BJ (cell line): ENCODE data around the gene SESN3. TPM values are rescaled to one million over a fixed set of nuclear protein-coding genes. Genes with fewer than 3 reads are reported as not detected.

Source experiments
- CTCF ChIA-PET: fragments of 350-600 bp; formaldehyde crosslinking; extraction: SDS; loops from one replicate; lab custom pipeline; 2021; ENCODE audit warnings: antibody characterized with exemption, inconsistent platforms; lab: Yijun Ruan, JAX
- POLR2A ChIA-PET: fragments of 300-600 bp; sonication (Branson Sonifier 250); formaldehyde crosslinking; extraction: SDS; loops from one replicate; lab custom pipeline; 2021; ENCODE audit warnings: antibody characterized with exemption; lab: Charles Lee
- DNase-seq: peaks from one replicate; pipeline ENCODE4 v3.0.0-alpha.2; 2011; ENCODE audit warnings: low read depth
- H3K27me3 ChIP-seq: 2 replicates; pipeline ENCODE4 v1.6.0; 2011; ENCODE audit warnings: low read length; ENCODE audit not compliant: control insufficient read depth, insufficient read depth
- H3K36me3 ChIP-seq: 2 replicates; pipeline ENCODE4 v1.5.1; 2011; ENCODE audit warnings: low read length; ENCODE audit not compliant: control insufficient read depth, insufficient read depth
- H3K4me3 ChIP-seq: 2 replicates; pipeline ENCODE4 v1.5.1; 2011; ENCODE audit warnings: low read depth, mild to moderate bottlenecking, control low read depth, low read length
- polyA plus RNA-seq: library from polyadenylated mRNA; depleted of rRNA; stranded (reverse); fragments of >200 nt; gene quantifications from 2 replicates; pipeline ENCODE4 v1.2.3, GENCODE V29; 2011
- TF ChIP-seq, protein P1 (sequence below): IDR thresholded peaks from 2 replicates; pipeline ENCODE4 v1.5.1; 2011; ENCODE audit warnings: low read depth, mild to moderate bottlenecking, control low read depth, inconsistent platforms, low read length, moderate library complexity; ENCODE audit not compliant: insufficient read depth

The SESN3 gene
- polyA plus RNA-seq, 1 experiment, result 0.31 TPM

- CTCF ChIA-PET, result interaction anchor here (1.4 kb wide), 1 partner anchor 13 kb away, joined by 3 read pairs; the partner anchor contains the start of gene SESN3
- Histone ChIP-seq H3K4me3 (no peak overlapping the region), H3K36me3 (no peaks in the 10 kb centered on the region), H3K27me3 (peaks cover 2% of the 10 kb centered on the region; the same call in 1 of the 2 replicates)
- TF ChIP-seq, protein P1, sequence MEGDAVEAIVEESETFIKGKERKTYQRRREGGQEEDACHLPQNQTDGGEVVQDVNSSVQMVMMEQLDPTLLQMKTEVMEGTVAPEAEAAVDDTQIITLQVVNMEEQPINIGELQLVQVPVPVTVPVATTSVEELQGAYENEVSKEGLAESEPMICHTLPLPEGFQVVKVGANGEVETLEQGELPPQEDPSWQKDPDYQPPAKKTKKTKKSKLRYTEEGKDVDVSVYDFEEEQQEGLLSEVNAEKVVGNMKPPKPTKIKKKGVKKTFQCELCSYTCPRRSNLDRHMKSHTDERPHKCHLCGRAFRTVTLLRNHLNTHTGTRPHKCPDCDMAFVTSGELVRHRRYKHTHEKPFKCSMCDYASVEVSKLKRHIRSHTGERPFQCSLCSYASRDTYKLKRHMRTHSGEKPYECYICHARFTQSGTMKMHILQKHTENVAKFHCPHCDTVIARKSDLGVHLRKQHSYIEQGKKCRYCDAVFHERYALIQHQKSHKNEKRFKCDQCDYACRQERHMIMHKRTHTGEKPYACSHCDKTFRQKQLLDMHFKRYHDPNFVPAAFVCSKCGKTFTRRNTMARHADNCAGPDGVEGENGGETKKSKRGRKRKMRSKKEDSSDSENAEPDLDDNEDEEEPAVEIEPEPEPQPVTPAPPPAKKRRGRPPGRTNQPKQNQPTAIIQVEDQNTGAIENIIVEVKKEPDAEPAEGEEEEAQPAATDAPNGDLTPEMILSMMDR, result no peak
- POLR2A ChIA-PET, result no interaction called here
- DNase-seq, result no peak
Measured at GRCh38 chr11:95243673-95244072, 12.7 kb upstream of the SESN3 start.

GRCh38 chr11:95242845-95243605 is 12.0 kb upstream of the SESN3 start:
- TF ChIP-seq, protein P1, result no peak
- H3K4me3 ChIP-seq, result no peak overlapping the region
- ChIA-PET CTCF (interaction anchor here (1.4 kb wide), 1 partner anchor 12 kb away, joined by 3 read pairs; the partner anchor contains the start of gene SESN3), POLR2A (no interaction called here)
- no peaks in the 10 kb centered on the region for H3K36me3 ChIP-seq
- H3K27me3 ChIP-seq, result peaks cover 2% of the 10 kb centered on the region; the same call in 1 of the 2 replicates
- DNase-seq, result no peak

DNA sequence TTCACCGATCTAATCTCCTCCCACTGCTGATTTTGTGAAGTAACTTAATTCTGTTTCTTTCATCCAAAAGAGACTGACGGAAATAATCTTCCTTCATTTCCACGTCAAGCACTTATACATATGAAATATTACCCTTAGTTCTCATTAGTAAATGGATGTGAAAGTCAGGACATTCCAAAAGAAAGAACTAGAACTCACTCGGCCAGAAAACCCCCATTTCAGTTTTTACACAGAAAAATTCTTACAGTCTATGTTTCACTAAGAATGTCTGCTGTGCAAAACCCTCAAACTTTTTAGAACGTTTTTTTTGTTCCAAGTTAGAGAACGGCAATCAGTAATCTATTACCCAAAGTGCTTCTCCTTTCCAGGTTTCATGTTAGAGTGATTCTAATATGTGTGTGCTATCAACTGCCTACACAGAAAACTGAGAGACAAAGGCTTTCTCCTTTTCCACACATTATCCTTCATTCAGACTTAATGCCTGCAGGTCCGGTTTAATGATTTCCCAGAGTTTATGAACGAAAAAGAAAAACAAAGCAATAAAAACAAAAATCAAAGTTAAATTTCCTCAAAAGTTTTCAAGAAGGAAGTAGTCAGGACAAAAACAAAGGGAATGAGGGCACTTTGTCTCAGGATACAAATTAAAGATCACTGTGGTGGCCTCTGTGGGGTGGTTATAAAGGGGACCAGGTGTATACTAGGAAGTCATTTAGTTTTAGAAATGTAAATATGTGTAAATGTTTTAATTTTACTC is 11.3 kb upstream of the SESN3 start:
- ChIA-PET CTCF (interaction anchor here (1.4 kb wide), 1 partner anchor 11 kb away, joined by 3 read pairs; the partner anchor contains the start of gene SESN3), POLR2A (no interaction called here)
- DNase-seq, result no peak
- H3K4me3 ChIP-seq, result no peak overlapping the region
- H3K36me3 ChIP-seq, result no peaks in the 10 kb centered on the region
- H3K27me3 ChIP-seq, result peaks cover 2% of the 10 kb centered on the region; the same call in 1 of the 2 replicates
- TF ChIP-seq, protein P1, result no peak

DNA sequence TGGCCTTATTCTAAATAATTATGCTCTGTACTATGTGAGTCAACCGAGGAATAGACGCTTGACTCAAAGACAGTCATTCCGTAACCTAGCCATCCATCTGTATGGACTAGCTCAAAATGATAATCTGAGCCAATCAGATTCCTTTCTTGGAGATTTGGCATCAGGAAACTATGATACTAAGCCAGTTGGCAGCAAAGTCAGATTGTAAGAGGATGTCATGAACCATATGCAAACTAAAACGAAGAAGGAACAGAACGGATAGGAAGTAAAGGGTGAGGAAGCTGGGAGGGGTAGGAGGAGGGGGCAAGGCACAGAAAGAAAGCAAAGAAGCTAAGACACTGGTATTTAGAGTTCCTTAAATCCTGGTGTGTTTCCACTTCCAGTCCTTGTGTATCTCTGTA is 10.7 kb upstream of the SESN3 start:
- TF ChIP-seq, protein P1, result no peak
- no peak for DNase-seq
- Histone ChIP-seq H3K36me3 (no peaks in the 10 kb centered on the region), H3K27me3 (peaks cover 2% of the 10 kb centered on the region; the same call in 1 of the 2 replicates), H3K4me3 (no peak overlapping the region)
- ChIA-PET CTCF (interaction anchor here (0.7 kb wide), 1 partner anchor 37 kb away, joined by 3 read pairs; no protein-coding TSS in a partner anchor), POLR2A (no interaction called here)
